Activated naive CD4-positive, alpha-beta T cell treated with anti-CD3 and anti-CD28 coated beads, Interleukin-2, amount 50 U/mL, for 24 hours (primary cell): ENCODE measurements around the gene SV2C.

Experiments
- H3K27ac Mint-ChIP-seq: one replicate; pipeline ENCODE4 v1.8.0; 2021; ENCODE audit warnings: mild to moderate bottlenecking, mixed read lengths
- H3K27me3 Mint-ChIP-seq: one replicate; pipeline ENCODE4 v1.8.0; 2021; ENCODE audit warnings: mixed read lengths
- H3K36me3 Mint-ChIP-seq: one replicate; pipeline ENCODE4 v1.8.0; 2021; ENCODE audit warnings: mixed read lengths
- H3K4me1 Mint-ChIP-seq: one replicate; pipeline ENCODE4 v1.8.0; 2021; ENCODE audit warnings: mixed read lengths
- H3K4me3 Mint-ChIP-seq: one replicate; pipeline ENCODE4 v1.8.0; 2021; ENCODE audit warnings: mild to moderate bottlenecking, mixed read lengths
- H3K9me3 Mint-ChIP-seq: one replicate; pipeline ENCODE4 v1.8.0; 2021; ENCODE audit warnings: mixed read lengths

Gene SV2C

DNA sequence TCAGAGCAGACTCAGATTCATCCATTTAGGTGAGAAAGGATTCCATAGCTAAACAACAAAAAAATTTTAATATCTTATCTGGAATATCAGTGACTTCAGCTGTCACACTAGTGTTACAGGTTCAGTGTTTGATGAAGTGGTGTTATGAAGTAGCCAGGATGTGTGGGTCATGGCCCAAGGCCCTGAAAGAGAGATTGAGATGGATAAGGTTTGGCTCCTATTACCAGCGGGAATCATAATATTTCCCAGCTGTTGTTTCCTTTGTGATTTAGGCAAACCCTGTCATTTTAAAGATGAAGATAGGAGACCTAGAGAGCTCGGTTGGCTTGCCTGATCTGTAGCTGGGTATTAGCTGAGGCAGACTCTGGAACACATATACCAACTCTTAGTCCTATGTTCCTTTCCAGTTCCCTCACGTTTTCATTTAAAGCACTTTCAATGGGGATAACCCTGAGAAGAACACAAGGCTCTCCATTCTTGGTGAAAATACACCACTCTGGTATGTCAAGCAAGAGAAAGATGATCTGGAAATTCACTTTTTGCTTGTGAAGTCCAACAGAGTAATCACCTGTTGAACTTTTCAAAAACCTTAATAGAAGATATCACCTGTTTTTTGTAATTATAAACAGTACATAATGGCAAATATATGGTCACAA, 54.8 kb downstream of the SV2C start:
- Mint-ChIP-seq H3K27ac (no peak overlapping the region), H3K4me1 (no peaks in the 10 kb centered on the region), H3K36me3 (no peaks in the 10 kb centered on the region), H3K9me3 (no peaks in the 10 kb centered on the region), H3K4me3 (no peak overlapping the region), H3K27me3 (no peaks in the 10 kb centered on the region)

DNA sequence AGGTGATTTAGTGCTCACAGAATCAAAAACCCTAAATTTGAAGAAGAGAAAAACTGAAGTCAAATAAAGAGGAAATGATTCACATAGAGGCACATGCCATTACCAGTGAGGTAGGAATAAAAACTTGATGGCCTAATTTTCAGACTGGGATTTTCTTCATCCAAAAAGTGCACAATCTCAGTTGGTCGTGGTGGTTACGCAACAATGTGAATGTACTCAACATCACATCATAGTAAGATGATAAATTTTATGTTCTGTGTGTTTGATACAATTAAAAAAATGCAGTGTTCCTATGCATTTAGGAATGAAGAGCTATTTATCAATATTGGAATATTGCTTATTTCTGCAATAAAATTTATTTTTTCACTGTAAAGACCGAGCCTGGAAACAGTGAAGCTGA, 60.7 kb downstream of the SV2C start:
- Mint-ChIP-seq H3K4me1 (no peaks in the 10 kb centered on the region), H3K36me3 (no peaks in the 10 kb centered on the region), H3K9me3 (no peaks in the 10 kb centered on the region), H3K4me3 (no peak overlapping the region), H3K27me3 (no peaks in the 10 kb centered on the region), H3K27ac (no peak overlapping the region)

DNA sequence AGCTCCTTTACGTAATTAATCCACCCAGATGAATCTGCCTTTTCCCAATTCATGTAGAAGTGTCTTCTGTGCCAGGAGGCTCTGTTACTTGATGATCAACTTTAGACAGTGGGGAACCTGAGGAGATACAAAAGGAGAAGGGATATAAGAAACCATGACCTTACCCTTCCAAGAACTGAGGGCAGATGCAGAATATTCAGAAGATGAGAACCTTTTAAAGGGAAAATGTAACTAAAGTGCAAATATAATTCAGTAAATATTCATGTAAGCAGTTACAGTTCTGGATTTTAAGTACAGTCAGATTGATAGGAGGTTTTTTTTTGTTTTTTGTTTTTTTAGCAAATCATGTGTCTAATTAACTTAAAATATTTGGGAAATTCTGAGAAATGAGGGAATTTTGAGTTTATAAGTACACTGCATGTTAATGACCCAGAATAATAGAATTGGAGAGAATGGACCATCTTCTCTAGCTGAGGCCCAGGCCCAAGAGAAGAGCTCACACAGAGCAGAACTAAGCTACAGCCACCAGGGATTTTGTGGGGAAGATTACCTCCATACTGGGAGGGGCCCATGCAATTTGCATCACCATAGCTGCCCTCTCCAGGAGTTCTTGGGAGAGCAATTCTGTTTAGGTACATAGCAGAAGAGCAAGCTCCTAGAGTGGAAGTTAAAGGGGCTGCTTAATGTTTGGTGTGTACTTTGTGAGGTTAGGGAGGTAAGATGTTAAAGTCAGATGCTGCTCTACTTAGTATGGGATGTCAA, 61.5 kb downstream of the SV2C start:
- H3K27ac Mint-ChIP-seq, result no peak overlapping the region
- no peaks in the 10 kb centered on the region for H3K4me1 Mint-ChIP-seq
- no peak overlapping the region for H3K4me3 Mint-ChIP-seq
- H3K36me3 Mint-ChIP-seq, result no peaks in the 10 kb centered on the region
- no peaks in the 10 kb centered on the region for H3K9me3 Mint-ChIP-seq
- H3K27me3 Mint-ChIP-seq, result no peaks in the 10 kb centered on the region

DNA sequence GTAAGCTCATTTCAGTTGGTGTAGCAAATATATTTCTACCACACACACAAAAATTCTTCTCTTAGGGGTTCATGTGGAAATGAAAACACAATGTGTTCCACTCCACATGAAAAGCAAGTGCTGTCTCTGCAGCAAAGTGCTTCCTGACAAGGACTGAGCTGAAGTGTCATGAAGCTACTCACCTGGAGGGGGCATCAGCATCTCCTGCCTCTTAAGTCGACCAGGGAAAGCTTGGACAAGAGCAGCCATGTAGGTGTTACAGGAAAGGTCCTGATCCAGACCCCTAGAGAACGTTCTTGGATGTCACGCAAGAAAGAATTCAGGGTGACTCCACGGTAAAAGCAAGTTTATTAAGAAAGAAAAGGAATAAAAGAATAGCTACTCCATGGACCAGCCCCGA, 62.8 kb downstream of the SV2C start:
- Mint-ChIP-seq H3K36me3 (no peaks in the 10 kb centered on the region), H3K27ac (no peak overlapping the region), H3K4me3 (no peak overlapping the region), H3K4me1 (no peaks in the 10 kb centered on the region), H3K27me3 (peaks cover 2% of the 10 kb centered on the region), H3K9me3 (no peaks in the 10 kb centered on the region)

DNA sequence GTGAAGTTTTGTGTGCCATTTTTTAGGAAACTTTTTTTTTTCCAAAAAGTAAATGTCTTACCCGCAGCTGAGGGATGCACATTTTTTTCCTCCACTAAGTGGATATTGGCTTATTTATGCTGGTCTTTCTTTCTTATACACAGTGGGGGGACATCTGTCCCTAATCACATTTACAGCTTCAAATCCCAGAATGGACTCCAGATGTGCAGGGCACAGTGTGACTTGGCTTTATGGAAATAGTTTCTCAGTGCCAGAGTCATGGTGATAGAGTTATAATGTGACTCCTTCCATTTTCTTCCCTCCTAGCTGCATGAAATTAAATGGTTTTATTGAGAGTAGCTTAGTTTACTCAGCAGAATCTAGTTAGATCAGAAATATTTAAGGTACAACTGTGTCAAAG, 66.5 kb downstream of the SV2C start:
- H3K27me3 Mint-ChIP-seq, result peaks cover 11% of the 10 kb centered on the region
- H3K9me3 Mint-ChIP-seq, result no peaks in the 10 kb centered on the region
- no peak overlapping the region for H3K4me3 Mint-ChIP-seq
- no peaks in the 10 kb centered on the region for H3K4me1 Mint-ChIP-seq
- H3K27ac Mint-ChIP-seq, result no peak overlapping the region
- H3K36me3 Mint-ChIP-seq, result peaks cover 1% of the 10 kb centered on the region

DNA sequence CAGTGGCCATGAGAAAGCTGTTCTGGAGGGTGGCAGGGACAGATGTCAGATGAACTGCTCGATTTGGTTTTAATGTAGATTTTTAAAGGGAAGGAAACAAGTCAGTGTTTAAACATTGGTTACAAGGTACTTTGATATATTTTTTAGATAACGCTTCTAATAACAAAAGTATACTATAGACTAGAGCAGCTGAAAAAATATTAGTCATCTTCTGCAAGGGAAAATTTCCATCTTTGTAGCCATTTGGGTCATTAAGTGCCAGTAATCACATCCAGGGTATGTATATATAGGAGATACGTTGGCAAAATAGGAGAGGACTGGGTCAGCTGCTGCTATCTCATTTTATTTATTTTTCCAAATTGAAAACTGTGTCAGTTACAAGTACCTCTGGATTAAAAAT, 69.0 kb downstream of the SV2C start:
- H3K27ac Mint-ChIP-seq, result no peak overlapping the region

DNA sequence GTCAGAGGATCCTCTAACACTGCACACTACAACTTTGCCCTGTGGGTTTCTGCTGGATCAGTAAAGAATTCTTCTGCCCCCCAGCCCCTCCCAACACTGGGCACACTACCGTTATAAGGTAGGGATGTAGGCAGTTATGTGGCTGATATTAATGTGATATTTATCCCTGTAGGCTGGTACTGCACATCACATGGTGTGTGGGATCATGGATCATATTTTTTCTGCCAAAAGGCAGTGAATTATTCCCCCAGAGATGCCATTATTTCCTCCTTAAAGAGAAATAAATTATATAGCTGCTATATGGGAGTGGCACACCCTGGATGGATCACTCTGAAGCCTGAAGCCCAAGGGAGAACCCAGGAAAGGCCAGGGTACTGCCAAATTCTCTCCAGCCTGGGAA, 69.5 kb downstream of the SV2C start:
- Mint-ChIP-seq H3K4me3 (no peak overlapping the region), H3K27me3 (peaks cover 20% of the 10 kb centered on the region), H3K36me3 (peaks cover 4% of the 10 kb centered on the region), H3K27ac (no peak overlapping the region), H3K4me1 (no peaks in the 10 kb centered on the region), H3K9me3 (peaks cover 16% of the 10 kb centered on the region)

More for the DNA sequence above, 69.0 kb downstream of the SV2C start:
- Mint-ChIP-seq H3K36me3 (peaks cover 2% of the 10 kb centered on the region), H3K4me3 (no peak overlapping the region), H3K4me1 (no peaks in the 10 kb centered on the region), H3K9me3 (peaks cover 13% of the 10 kb centered on the region), H3K27me3 (peaks cover 18% of the 10 kb centered on the region)

DNA sequence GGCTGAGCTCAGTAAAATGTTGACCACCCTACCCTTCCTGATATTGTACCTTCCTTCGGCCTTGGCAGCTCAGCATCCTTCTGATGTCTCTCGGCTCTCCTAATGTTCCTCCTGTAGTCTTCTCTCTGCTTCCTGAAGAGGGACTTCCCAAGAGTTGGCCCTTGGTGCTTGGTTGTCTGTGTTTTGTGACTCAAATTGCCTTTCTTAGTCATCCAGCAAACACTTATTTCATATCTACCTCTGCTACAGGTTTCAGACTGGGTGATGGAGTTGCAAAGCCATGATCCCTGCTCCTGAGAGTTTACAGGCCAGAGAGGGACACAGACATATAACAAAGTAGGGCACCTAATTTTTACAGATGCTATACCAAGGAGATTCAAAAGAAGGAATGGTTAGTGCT, 70.1 kb downstream of the SV2C start:
- peaks cover 16% of the 10 kb centered on the region for H3K9me3 Mint-ChIP-seq
- H3K27me3 Mint-ChIP-seq, result peaks cover 20% of the 10 kb centered on the region
- no peak overlapping the region for H3K27ac Mint-ChIP-seq
- peaks cover 4% of the 10 kb centered on the region for H3K36me3 Mint-ChIP-seq
- H3K4me1 Mint-ChIP-seq, result no peaks in the 10 kb centered on the region
- H3K4me3 Mint-ChIP-seq, result no peak overlapping the region

DNA sequence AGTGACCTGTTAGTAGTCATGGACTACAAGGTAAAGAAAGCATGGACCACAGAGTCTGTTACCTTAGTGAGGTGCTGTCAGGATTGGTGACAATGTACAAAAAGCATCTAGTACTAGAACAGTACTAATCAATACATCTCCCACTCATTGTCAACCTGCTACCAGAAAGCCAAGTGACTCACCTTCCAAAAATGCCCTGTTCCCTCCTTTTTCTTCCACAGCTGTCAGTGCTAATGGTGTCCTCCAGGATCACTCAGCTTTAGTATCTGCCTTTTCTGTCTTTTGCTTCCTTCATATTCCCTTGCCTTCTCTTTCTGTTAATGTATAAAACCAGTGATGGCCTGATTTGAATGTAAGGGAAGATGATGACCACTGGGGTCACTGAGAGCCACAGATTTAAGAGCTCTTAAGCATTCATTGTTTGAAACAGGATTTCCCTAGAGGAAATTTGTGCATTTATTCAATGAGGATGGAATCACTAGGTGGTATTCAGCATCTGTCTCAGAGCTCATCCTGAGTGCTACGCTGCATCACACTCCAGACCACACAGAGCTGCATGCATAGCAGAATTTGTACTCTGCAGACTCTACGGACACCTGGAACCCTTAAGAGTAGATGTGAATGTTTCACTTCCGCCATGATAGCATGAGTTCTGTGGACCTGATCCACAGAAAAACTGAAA, 71.0 kb downstream of the SV2C start:
- Mint-ChIP-seq H3K27me3 (peaks cover 20% of the 10 kb centered on the region), H3K4me1 (no peaks in the 10 kb centered on the region), H3K4me3 (no peak overlapping the region), H3K36me3 (peaks cover 4% of the 10 kb centered on the region), H3K9me3 (peaks cover 16% of the 10 kb centered on the region), H3K27ac (no peak overlapping the region)

DNA sequence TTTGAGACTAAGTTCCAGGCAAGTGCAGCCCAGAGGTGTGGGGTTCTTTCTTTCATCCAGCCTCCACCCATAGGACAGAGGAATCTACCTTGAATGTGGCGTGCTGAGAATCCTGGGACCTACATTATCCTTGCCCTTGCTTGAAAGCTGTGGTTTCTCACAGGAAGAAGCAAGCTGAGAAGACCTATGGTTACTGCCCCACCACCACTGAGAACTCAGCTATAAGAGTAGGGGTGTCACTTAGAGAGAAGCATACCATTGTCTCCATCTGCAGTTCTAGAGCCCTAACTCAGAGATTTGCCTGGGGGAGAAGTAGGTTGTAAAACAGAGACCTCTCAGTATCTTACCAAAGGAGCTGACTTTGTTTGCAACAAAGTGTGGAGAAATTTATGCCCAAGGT, 72.4 kb downstream of the SV2C start:
- no peaks in the 10 kb centered on the region for H3K4me1 Mint-ChIP-seq
- peaks cover 18% of the 10 kb centered on the region for H3K27me3 Mint-ChIP-seq
- H3K9me3 Mint-ChIP-seq, result peaks cover 16% of the 10 kb centered on the region
- peaks cover 4% of the 10 kb centered on the region for H3K36me3 Mint-ChIP-seq
- H3K4me3 Mint-ChIP-seq, result no peak overlapping the region
- no peak overlapping the region for H3K27ac Mint-ChIP-seq

DNA sequence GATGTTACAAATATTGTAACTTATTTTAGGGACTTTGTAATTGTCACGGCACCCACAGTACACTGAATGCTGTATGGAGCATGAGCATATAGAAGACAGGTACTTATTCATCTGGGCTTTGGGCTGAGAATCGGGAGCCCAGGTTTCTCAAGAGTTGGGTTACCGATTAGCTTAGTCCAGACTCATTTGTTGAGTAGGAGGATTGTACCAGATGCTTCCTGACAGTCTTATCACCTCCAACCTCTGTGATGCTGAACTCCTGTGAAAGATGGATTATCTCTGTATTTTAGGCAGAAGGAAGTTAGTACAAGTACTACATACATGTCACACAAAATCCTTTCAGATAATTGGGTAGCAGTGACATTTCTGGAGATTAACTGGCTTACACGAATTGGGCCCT, 79.2 kb downstream of the SV2C start:
- Mint-ChIP-seq H3K36me3 (no peaks in the 10 kb centered on the region), H3K4me3 (no peak overlapping the region), H3K27me3 (peaks cover 3% of the 10 kb centered on the region), H3K9me3 (peaks cover 2% of the 10 kb centered on the region), H3K4me1 (no peaks in the 10 kb centered on the region), H3K27ac (no peak overlapping the region)

DNA sequence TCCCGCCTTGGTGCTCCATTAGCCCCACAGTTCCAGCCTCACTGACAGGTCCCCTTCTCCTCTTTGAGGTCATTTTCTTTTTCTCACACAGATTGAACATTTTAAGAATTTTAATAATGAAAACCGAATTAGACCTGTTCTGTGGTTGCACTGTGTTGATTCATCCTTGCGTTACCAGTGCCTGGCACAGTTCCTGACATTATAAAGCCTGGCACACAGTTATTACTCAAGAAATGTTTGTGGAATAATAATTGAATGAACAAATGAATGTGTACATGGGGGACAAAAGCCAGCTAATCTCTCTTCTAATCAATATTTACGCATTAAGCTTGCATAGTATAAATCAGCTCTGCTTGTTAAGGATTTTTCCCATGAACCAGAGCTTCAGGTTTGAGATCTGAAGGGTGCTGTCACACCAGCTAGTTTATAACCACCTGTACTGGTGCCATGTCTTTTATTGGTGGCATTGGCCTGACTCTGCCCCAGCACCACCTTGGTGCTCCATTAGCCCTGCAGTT, 80.0 kb downstream of the SV2C start:
- Mint-ChIP-seq H3K4me3 (no peak overlapping the region), H3K36me3 (no peaks in the 10 kb centered on the region), H3K4me1 (no peaks in the 10 kb centered on the region), H3K9me3 (no peaks in the 10 kb centered on the region), H3K27me3 (peaks cover 3% of the 10 kb centered on the region), H3K27ac (no peak overlapping the region)

DNA sequence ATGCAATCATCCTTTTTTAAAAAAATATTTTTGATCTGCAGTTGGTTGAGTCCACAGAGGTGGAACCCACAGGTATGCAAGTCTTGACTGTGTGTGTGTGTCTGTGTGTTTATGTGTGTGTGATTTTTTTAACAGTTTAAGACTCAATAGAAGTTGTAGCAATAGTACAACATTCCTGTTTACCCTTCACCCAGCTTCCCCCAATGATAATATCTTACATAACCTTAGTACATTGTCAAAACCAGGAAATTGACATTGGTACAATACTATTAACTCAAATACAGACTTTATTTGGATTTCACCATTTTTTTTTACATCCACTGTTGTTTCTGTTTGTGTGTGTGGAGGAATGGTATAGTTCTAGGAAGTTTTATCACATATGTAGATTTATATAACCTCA, 81.8 kb downstream of the SV2C start:
- Mint-ChIP-seq H3K27ac (no peak overlapping the region), H3K36me3 (no peaks in the 10 kb centered on the region), H3K4me1 (no peaks in the 10 kb centered on the region), H3K9me3 (no peaks in the 10 kb centered on the region), H3K27me3 (peaks cover 9% of the 10 kb centered on the region), H3K4me3 (no peak overlapping the region)

DNA sequence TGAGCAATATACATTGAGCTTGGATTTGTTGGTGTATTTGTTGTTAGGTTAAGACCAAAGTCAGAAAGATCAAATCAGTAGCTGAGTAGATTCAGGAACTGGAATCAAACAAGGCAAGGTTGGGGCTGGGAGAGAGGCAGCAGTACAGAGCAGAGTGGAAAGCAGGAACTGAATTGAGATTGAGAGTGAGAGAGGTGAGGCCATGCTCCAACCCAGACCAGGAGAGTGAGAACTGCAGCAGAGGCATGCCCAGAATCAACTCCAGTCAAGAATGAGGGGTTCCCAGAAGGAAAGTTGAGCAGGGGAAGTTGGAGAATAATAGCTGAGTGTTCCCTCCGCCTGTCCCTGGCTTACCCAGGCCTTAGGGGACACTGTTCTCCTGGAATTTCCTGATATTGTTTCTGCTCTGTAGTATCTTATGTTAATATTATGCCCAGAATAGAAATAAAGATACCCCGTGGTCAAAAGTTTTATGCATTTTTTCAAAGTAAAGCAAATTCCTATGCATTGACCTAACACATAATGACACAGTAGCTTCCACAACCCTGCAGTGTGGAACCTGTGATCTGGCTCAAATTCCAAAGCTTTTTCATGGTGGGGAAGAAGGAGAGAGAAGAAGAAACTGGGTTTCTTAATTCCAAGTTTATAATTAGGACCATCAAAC, 82.7 kb downstream of the SV2C start:
- Mint-ChIP-seq H3K27ac (no peak overlapping the region), H3K9me3 (no peaks in the 10 kb centered on the region), H3K4me1 (no peaks in the 10 kb centered on the region), H3K4me3 (no peak overlapping the region), H3K27me3 (peaks cover 9% of the 10 kb centered on the region), H3K36me3 (no peaks in the 10 kb centered on the region)

DNA sequence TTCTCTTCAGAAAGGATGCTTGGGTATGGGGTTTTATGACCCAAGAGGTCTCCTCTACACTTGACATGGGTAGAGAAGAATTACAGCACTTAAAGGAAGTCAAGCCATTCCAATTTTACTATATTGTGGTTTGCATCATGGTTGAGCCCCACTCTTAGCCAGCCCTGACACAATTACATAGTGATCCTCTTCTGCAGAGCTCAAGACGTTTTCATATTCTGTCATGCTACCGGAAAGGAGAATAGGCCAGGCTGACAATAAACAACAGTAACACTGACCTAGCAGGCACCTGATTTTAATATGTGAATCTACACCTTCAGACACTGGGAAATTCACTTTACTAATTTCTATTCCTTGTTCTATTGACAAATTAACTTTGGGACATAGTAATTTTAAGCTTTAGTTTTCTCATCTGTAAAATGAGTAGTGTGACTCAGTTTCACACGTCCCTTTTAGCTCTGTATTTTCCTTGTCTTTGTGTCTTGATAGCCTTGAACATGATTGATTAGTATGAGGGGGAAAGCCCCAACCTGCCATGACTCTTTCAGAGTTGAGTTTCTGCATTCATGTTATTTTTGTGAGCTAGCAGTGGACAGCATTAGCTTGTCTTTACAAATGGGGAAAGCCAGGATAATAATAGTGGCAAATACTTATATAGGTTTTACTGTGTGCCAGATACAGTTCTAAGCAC, 83.8 kb downstream of the SV2C start:
- H3K27me3 Mint-ChIP-seq, result peaks cover 9% of the 10 kb centered on the region
- H3K4me3 Mint-ChIP-seq, result no peak overlapping the region
- no peaks in the 10 kb centered on the region for H3K4me1 Mint-ChIP-seq
- H3K36me3 Mint-ChIP-seq, result no peaks in the 10 kb centered on the region
- H3K9me3 Mint-ChIP-seq, result no peaks in the 10 kb centered on the region
- no peak overlapping the region for H3K27ac Mint-ChIP-seq
